H1 (cell line): Measurements from ENCODE around the gene DPM3. TPM values are rescaled to one million over a fixed set of nuclear protein-coding genes. Genes with fewer than 3 reads are reported as not detected.

Experiments used
- CTCF ChIA-PET: fragments of 300-600 bp; sonication (Branson Sonifier 250); formaldehyde crosslinking; loops from one replicate; lab custom pipeline; 2021; ENCODE audit not compliant: partially characterized antibody; lab: Charles Lee
- POLR2A ChIA-PET: fragments of 300-600 bp; sonication (Branson Sonifier 250); formaldehyde crosslinking; loops from one replicate; lab custom pipeline; 2021; ENCODE audit warnings: inconsistent platforms; ENCODE audit not compliant: partially characterized antibody; lab: Charles Lee
- DNase-seq, 2 experiments: peaks; one replicate each; pipeline versions ENCODE4 v3.0.0 to v3.0.0-alpha.2; 2010 to 2022; ENCODE audit warnings: low spot score in 2 of 2, low read depth in 1 of 2, mixed read lengths in 1 of 2
- FAIRE-seq: peaks from 2 replicates; lab custom pipeline; 2011; peaks lifted over from hg19 to GRCh38; lab: Jason Lieb, UNC
- H2AFZ ChIP-seq: 2 replicates; pipeline ENCODE4 v1.8.1; 2012; ENCODE audit warnings: low read length, inconsistent platforms
- H2AK5ac ChIP-seq: 2 replicates; pipeline ENCODE4 v1.6.1; 2013; ENCODE audit warnings: low read depth, low read length
- H2BK120ac ChIP-seq: replicated peaks from 2 replicates; pipeline ENCODE3; 2013; ENCODE audit warnings: low read depth, low read length, inconsistent platforms
- H2BK12ac ChIP-seq: 2 replicates; pipeline ENCODE4 v1.6.1; 2013; ENCODE audit warnings: low read depth, low read length
- H2BK15ac ChIP-seq: 2 replicates; pipeline ENCODE4 v1.6.1; 2013; ENCODE audit warnings: low read length
- H2BK20ac ChIP-seq: 2 replicates; pipeline ENCODE4 v1.6.1; 2013; ENCODE audit warnings: low read length
- H2BK5ac ChIP-seq: 2 replicates; pipeline ENCODE4 v1.6.1; 2013; ENCODE audit warnings: low read depth, low read length
- H3K14ac ChIP-seq: 2 replicates; pipeline ENCODE4 v1.6.1; 2013; ENCODE audit warnings: inconsistent platforms; ENCODE audit not compliant: insufficient read length
- H3K18ac ChIP-seq: 2 replicates; pipeline ENCODE4 v1.6.1; 2013; ENCODE audit warnings: low read length; ENCODE audit errors: extremely low read depth
- H3K23ac ChIP-seq: 2 replicates; pipeline ENCODE4 v1.6.1; 2013; ENCODE audit warnings: inconsistent platforms; ENCODE audit not compliant: insufficient read length
- H3K23me2 ChIP-seq: 2 replicates; pipeline ENCODE4 v1.6.1; 2013; ENCODE audit warnings: low read depth, low read length
- H3K27ac ChIP-seq: 2 replicates; pipeline ENCODE4 v1.6.1; 2011; ENCODE audit warnings: low read depth, low read length, inconsistent platforms
- H3K27me3 ChIP-seq, 4 experiments: replicated peaks in 1 of 4; 1 replicate in 1 of 4; 2 replicates in 3 of 4; pipeline versions ENCODE4 v1.6.1 to v1.8.1; 2011 to 2013; ENCODE audit warnings: low read length in 3 of 4, mild to moderate bottlenecking in 3 of 4, inconsistent platforms in 2 of 4, mixed read lengths in 2 of 4, moderate library complexity in 1 of 4; ENCODE audit not compliant: control insufficient read depth in 3 of 4, insufficient read depth in 3 of 4; ENCODE audit errors: extremely low read depth in 1 of 4
- H3K36me3 ChIP-seq, 4 experiments: 2 replicates each; pipeline versions ENCODE4 v1.6.1 to v1.8.1; 2011 to 2013; ENCODE audit warnings: mild to moderate bottlenecking in 4 of 4, low read length in 3 of 4, moderate library complexity in 2 of 4, control low read depth in 1 of 4, inconsistent platforms in 1 of 4; ENCODE audit not compliant: insufficient read depth in 4 of 4, control insufficient read depth in 2 of 4
- H3K4ac ChIP-seq: replicated peaks from 2 replicates; pipeline ENCODE3; 2013; ENCODE audit warnings: low read length, low read depth, mixed read lengths, inconsistent platforms; ENCODE audit not compliant: insufficient read length
- H3K4me1 ChIP-seq, 4 experiments: replicated peaks in 1 of 4; 1 replicate in 1 of 4; 2 replicates in 3 of 4; pipeline versions ENCODE4 v1.6.1 to v1.8.1; 2011 to 2013; ENCODE audit warnings: low read length in 3 of 4, inconsistent platforms in 2 of 4, mixed read lengths in 1 of 4; ENCODE audit not compliant: insufficient read depth in 4 of 4, control insufficient read depth in 3 of 4
- H3K4me2 ChIP-seq, 2 experiments: 2 replicates each; pipeline versions ENCODE4 v1.6.1 to v1.8.1; 2011 to 2013; ENCODE audit warnings: low read depth in 2 of 2, low read length in 2 of 2, control low read depth in 1 of 2, inconsistent platforms in 1 of 2, mild to moderate bottlenecking in 1 of 2; ENCODE audit not compliant: insufficient read depth in 1 of 2
- H3K4me3 ChIP-seq, 4 experiments: fragments of 200-600, 300-600 bp in 1 of 4; sonication (generic), shearing (Covaris generic), sonication (Bioruptor Twin) in 1 of 4; 2 replicates each; pipeline versions ENCODE4 v1.5.1 to v1.8.1; 2011 to 2016; ENCODE audit warnings: low read length in 4 of 4, low read depth in 3 of 4, control low read depth in 2 of 4, inconsistent platforms in 2 of 4, mild to moderate bottlenecking in 2 of 4, mixed read lengths in 1 of 4, moderate library complexity in 1 of 4; ENCODE audit not compliant: insufficient read depth in 2 of 4; ENCODE audit errors: extremely low read depth in 1 of 4
- H3K56ac ChIP-seq: replicated peaks from 2 replicates; pipeline ENCODE3; 2013; ENCODE audit warnings: low read depth, mild to moderate bottlenecking, mixed read lengths, low read length, inconsistent platforms; ENCODE audit not compliant: insufficient read length
- H3K79me1 ChIP-seq: 2 replicates; pipeline ENCODE4 v1.6.1; 2013; ENCODE audit warnings: low read depth, low read length, control low read depth
- H3K79me2 ChIP-seq, 2 experiments: 2 replicates each; pipeline versions ENCODE4 v1.6.1 to v1.8.1; 2012 to 2013; ENCODE audit warnings: low read length in 2 of 2, mild to moderate bottlenecking in 2 of 2, inconsistent platforms in 1 of 2; ENCODE audit not compliant: insufficient read depth in 2 of 2, control insufficient read depth in 1 of 2
- H3K9ac ChIP-seq, 4 experiments: replicated peaks in 1 of 4; 1 replicate in 1 of 4; 2 replicates in 3 of 4; pipeline versions ENCODE4 v1.6.1 to v1.8.1; 2011 to 2013; ENCODE audit warnings: low read depth in 3 of 4, low read length in 3 of 4, control low read depth in 2 of 4, mild to moderate bottlenecking in 2 of 4, moderate library complexity in 2 of 4, inconsistent platforms in 1 of 4; ENCODE audit errors: extremely low read depth in 1 of 4
- H3K9me3 ChIP-seq, 2 experiments: 2 replicates each; pipeline versions ENCODE4 v1.6.1 to v1.8.1; 2012 to 2013; ENCODE audit warnings: mild to moderate bottlenecking in 2 of 2, moderate library complexity in 2 of 2, control low read depth in 1 of 2, inconsistent platforms in 1 of 2, low read depth in 1 of 2, low read length in 1 of 2, mixed read lengths in 1 of 2; ENCODE audit not compliant: insufficient read depth in 2 of 2
- H4K20me1 ChIP-seq, 2 experiments: replicated peaks in 1 of 2; 2 replicates each; pipeline versions ENCODE3 to v1.8.1; 2011 to 2013; ENCODE audit warnings: inconsistent platforms in 2 of 2, low read length in 2 of 2, mild to moderate bottlenecking in 1 of 2; ENCODE audit not compliant: insufficient read depth in 2 of 2, control insufficient read depth in 1 of 2
- H4K5ac ChIP-seq: 2 replicates; pipeline ENCODE4 v1.6.1; 2013; ENCODE audit warnings: low read length, low read depth, mixed read lengths, inconsistent platforms; ENCODE audit not compliant: insufficient read length
- H4K8ac ChIP-seq: 2 replicates; pipeline ENCODE4 v1.8.0; 2013; ENCODE audit warnings: mild to moderate bottlenecking, moderate library complexity, low read length, inconsistent platforms; ENCODE audit not compliant: insufficient read depth; ENCODE audit errors: extremely low read depth
- H4K91ac ChIP-seq: replicated peaks from 2 replicates; pipeline ENCODE3; 2013; ENCODE audit warnings: low read length, mixed read lengths, inconsistent platforms; ENCODE audit not compliant: insufficient read length
- CREB1 ChIP-seq: IDR thresholded peaks from 2 replicates; pipeline ENCODE4 v1.6.1; 2012; ENCODE audit warnings: inconsistent platforms
- JUND ChIP-seq: IDR thresholded peaks from 2 replicates; pipeline ENCODE4 v1.6.1; 2011; ENCODE audit warnings: mild to moderate bottlenecking, improper control_type of control experiment, low read length
- KDM5A ChIP-seq: fragments of 200-600 bp; IDR thresholded peaks from 2 replicates; pipeline ENCODE4 v1.7.1; 2012; ENCODE audit warnings: mild to moderate bottlenecking, low read length, inconsistent platforms, mixed read lengths
- POU5F1 ChIP-seq: IDR thresholded peaks from 2 replicates; pipeline ENCODE4 v1.6.1; 2011; ENCODE audit warnings: low read depth, mild to moderate bottlenecking, low read length, moderate library complexity
- RXRA ChIP-seq: IDR thresholded peaks from 2 replicates; pipeline ENCODE4 v1.6.1; 2011; ENCODE audit warnings: low read depth, mild to moderate bottlenecking, low read length, moderate library complexity; ENCODE audit not compliant: insufficient read depth
- SUZ12 ChIP-seq: fragments of 200-600 bp; sonication (generic); IDR thresholded peaks from 2 replicates; pipeline ENCODE4 v1.6.1; 2012; ENCODE audit warnings: mild to moderate bottlenecking, inconsistent platforms, low read length, moderate library complexity, mixed read lengths
- WGBS, 2 experiments: shearing (Covaris generic) in 1 of 2; methylation state at CpG; one replicate each; pipeline versions ENCODE4 v1.1.6 to v1.1.7; 2013 to 2015; ENCODE audit warnings: low lambda C conversion rate in 2 of 2, mixed read lengths in 2 of 2, inconsistent platforms in 1 of 2, low coverage in 1 of 2, missing lambda C conversion rate in 1 of 2; ENCODE audit not compliant: insufficient replicate concordance in 2 of 2, insufficient coverage in 1 of 2, insufficient read length in 1 of 2; ENCODE audit errors: extremely low coverage in 1 of 2, missing lambda C conversion rate in 1 of 2; 5-methylcytosine and 5-hydroxymethylcytosine counted together
- polyA plus RNA-seq, 7 experiments: library from polyadenylated mRNA; depleted of rRNA in 3 of 7; stranded (reverse) in 5 of 7; unstranded in 2 of 7; fragments of >200 nt in 5 of 7; fragments of 200-250 nt in 2 of 7; gene quantifications; 1 replicate in 5 of 7; 2 replicates in 1 of 7; 4 replicates in 1 of 7; pipeline versions ENCODE4 v1.2.1 to v1.2.3, GENCODE V29; 2011 to 2013; ENCODE audit warnings: missing spikeins in 2 of 7, mixed read lengths in 2 of 7
- total RNA-seq: library from RNA; stranded (reverse); fragmentation: NEBNext Ultra II Directional; extraction: Animal tissue kit (Norgen Biotek cat#: 25700); gene quantifications from 2 replicates; pipeline ENCODE4 v1.2.1, GENCODE V29; 2021
- TF ChIP-seq, protein P1 (sequence below), 3 experiments: IDR thresholded peaks; 1 replicate in 2 of 3; 2 replicates in 1 of 3; pipeline versions ENCODE4 v1.5.1 to v1.6.1; 2011; ENCODE audit warnings: low read length in 3 of 3, mild to moderate bottlenecking in 3 of 3, inconsistent platforms in 2 of 3, low read depth in 1 of 3, moderate library complexity in 1 of 3; ENCODE audit not compliant: insufficient read depth in 1 of 3; ENCODE audit errors: control extremely low read depth in 1 of 3

Gene DPM3
- total and polyA plus RNA-seq, 2 of the 8 experiments (the other 6 are each of a cell fraction or from before 2014, with no cell fraction given): 44.8 to 227 TPM

DNA sequence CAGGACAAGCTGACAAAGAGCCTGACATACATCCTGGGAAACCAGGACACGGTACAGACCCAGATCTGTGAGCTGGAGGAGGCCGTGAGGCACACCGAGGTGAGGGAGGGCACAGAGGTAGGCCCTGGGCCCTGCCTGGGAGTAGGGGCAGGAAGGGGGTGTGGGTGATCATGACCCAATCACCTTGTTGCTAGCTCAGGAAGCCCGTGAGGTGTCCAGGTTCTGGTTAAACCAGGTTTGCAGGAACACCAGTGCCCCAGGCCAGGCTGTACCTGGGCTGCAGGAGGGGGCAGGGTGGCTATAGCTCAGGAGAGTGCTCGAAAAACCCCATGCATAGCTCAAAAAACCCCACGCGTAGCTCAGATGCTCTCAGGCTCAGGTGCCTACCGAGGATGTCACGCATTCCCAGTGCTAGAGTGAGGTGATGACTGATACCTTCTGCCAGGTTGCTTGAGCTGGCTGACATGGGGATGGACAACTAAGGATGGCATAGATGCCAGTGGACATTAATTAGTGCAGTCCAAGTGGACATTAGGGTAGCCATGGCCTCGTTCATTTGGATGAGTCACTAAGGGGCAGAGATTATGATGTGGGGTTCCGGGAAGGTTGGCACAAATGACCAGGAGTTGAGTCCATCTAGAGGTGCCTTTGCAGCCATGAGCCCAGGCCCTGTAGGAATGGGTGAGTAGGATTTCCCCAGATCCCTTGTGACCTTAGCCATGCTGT, 37.0 kb upstream of the DPM3 start:
- Histone ChIP-seq H3K4me3 (no peak overlapping the region), H2BK12ac (no peak overlapping the region), H2BK20ac (no peak overlapping the region), H3K4ac (no peak overlapping the region), H3K18ac (no peak overlapping the region), H3K9me3 (no peaks in the 10 kb centered on the region), H4K91ac (no peak overlapping the region), H4K20me1 (peaks cover 8 to 10% of the 10 kb centered on the region in 2 experiments), H3K23ac (no peak overlapping the region), H3K79me1 (no peaks in the 10 kb centered on the region; the same call in 1 of the 2 replicates), H3K27me3 (no peaks in the 10 kb centered on the region), H3K14ac (no peak overlapping the region), H3K56ac (peak overlapping the region; percentile 21), H3K23me2 (peaks cover 10% of the 10 kb centered on the region; the same call in 1 of the 2 replicates), H4K5ac (no peak overlapping the region), H3K36me3 (peaks cover 15 to 44% (median 30%) of the 10 kb centered on the region in 4 experiments), H2BK120ac (no peak overlapping the region), H2AFZ (no peak overlapping the region), H2BK5ac (no peak overlapping the region), H3K4me1 (peaks cover 0 to 21% (median 8%) of the 10 kb centered on the region in 4 experiments; a peak in 5 of 7 replicates), H4K8ac (no peak overlapping the region), H3K27ac (no peak overlapping the region), H3K4me2 (no peak overlapping the region), H3K79me2 (peaks cover 0 to 6% of the 10 kb centered on the region in 2 experiments; a peak in 2 of 4 replicates), H2AK5ac (no peak overlapping the region), H3K9ac (no peak overlapping the region; a peak in 1 of 7 replicates), H2BK15ac (0 out of 2 replicates have a peak overlapping the region, but pooled peaks have one; percentile 83)
- ChIA-PET CTCF (interaction anchor here (0.5 to 7.9 kb wide), 19 partner anchors 9 to 564 kb away, joined by 3 to 107 read pairs (median 4); partner anchors contain the start of gene SCAMP3), POLR2A (interaction anchor here (1.6 to 20.5 kb wide), 4 partner anchors 10 to 50 kb away, joined by 3 to 512 read pairs (median 10); partner anchors contain the start of genes MTX1 and THBS3)
- FAIRE-seq: no peak
- 89% methylated on average over 11 of the region's 11 CpGs; no CpG with 5 or more reads in 1 of the 2 experiments for whole genome bisulfite sequencing, 2 experiments
- no peak for DNase-seq
- no peak for TF ChIP-seq CREB1
- TF ChIP-seq JUND: no peak
- TF ChIP-seq RXRA: no peak
- TF ChIP-seq, protein P1, sequence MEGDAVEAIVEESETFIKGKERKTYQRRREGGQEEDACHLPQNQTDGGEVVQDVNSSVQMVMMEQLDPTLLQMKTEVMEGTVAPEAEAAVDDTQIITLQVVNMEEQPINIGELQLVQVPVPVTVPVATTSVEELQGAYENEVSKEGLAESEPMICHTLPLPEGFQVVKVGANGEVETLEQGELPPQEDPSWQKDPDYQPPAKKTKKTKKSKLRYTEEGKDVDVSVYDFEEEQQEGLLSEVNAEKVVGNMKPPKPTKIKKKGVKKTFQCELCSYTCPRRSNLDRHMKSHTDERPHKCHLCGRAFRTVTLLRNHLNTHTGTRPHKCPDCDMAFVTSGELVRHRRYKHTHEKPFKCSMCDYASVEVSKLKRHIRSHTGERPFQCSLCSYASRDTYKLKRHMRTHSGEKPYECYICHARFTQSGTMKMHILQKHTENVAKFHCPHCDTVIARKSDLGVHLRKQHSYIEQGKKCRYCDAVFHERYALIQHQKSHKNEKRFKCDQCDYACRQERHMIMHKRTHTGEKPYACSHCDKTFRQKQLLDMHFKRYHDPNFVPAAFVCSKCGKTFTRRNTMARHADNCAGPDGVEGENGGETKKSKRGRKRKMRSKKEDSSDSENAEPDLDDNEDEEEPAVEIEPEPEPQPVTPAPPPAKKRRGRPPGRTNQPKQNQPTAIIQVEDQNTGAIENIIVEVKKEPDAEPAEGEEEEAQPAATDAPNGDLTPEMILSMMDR (IDR thresholded peaks at IDR 0.05; ENCODE audit: control extremely low read depth in 1 of 3, insufficient read depth in 1 of 3, low read depth in 1 of 3, low read length in 3 of 3): no peak
- TF ChIP-seq POU5F1: no peak
- TF ChIP-seq SUZ12: no peak
- no peak for TF ChIP-seq KDM5A
